DND-41 (cell line): ENCODE results near the gene MRPL4.

Experiments used
- CTCF ChIP-seq: IDR thresholded peaks from 2 replicates; pipeline ENCODE4 v1.5.1; 2012; ENCODE audit warnings: borderline replicate concordance, low read length, moderate library complexity, mild to moderate bottlenecking; ENCODE audit not compliant: poor library complexity, severe bottlenecking; ENCODE audit errors: extremely low read depth
- EZH2 ChIP-seq: IDR thresholded peaks from 3 replicates; pipeline ENCODE4 v1.6.1; 2012; ENCODE audit warnings: borderline replicate concordance, low read depth, mild to moderate bottlenecking, moderate library complexity, low read length, inconsistent platforms; ENCODE audit not compliant: severe bottlenecking

GRCh38 chr19:10219678-10220077, 32.3 kb upstream of the MRPL4 start:
- TF ChIP-seq CTCF (peak; percentile 28), EZH2 (no peak)
